Activated CD4-positive, alpha-beta T cell treated with anti-CD3 and anti-CD28 coated beads, Interleukin-2, amount 10 ng/mL, durations not matched to agents 7 days and 5 days (primary cell): ENCODE data around the gene CLEC2D. TPM values are rescaled to one million over a fixed set of nuclear protein-coding genes. Genes with fewer than 3 reads are reported as not detected.
A peak's percentile ranks its signal among the peaks of the same experiment; 100 is the strongest.
"Not testable (repeated sequence)": the region's sequence is repeated elsewhere in the genome, so short reads cannot be mapped to it uniquely, and the experiment has no call there.

Experiments used
- CTCF ChIA-PET: fragments of 350-600 bp; sonication (Branson Sonifier 250); formaldehyde crosslinking; loops from one replicate; lab custom pipeline; 2021; ENCODE audit warnings: antibody characterized with exemption; lab: Charles Lee
- POLR2A ChIA-PET: fragments of 350-600 bp; sonication (Branson Sonifier 250); formaldehyde crosslinking; loops from one replicate; lab custom pipeline; 2021; ENCODE audit warnings: antibody characterized with exemption; lab: Charles Lee
- DNase-seq: peaks from one replicate; pipeline ENCODE4 v3.0.0-alpha.2; 2020
- H3K27ac Mint-ChIP-seq: one replicate; pipeline ENCODE4 v1.8.0; 2021; ENCODE audit warnings: mild to moderate bottlenecking, moderate library complexity, mixed read lengths
- H3K27me3 Mint-ChIP-seq: one replicate; pipeline ENCODE4 v1.8.0; 2021; ENCODE audit warnings: mixed read lengths
- H3K36me3 Mint-ChIP-seq: one replicate; pipeline ENCODE4 v1.8.0; 2021; ENCODE audit warnings: low read depth, mixed read lengths
- H3K4me1 Mint-ChIP-seq: one replicate; pipeline ENCODE4 v1.8.0; 2021; ENCODE audit warnings: mixed read lengths
- H3K4me3 Mint-ChIP-seq: one replicate; pipeline ENCODE4 v1.8.0; 2021; ENCODE audit warnings: mild to moderate bottlenecking, moderate library complexity, mixed read lengths
- H3K9me3 Mint-ChIP-seq: one replicate; pipeline ENCODE4 v1.8.0; 2021; ENCODE audit warnings: mixed read lengths
- total RNA-seq, 2 experiments: library from RNA; stranded (reverse); gene quantifications; one replicate each; pipeline ENCODE4 v1.2.3, GENCODE V29; 2021

Gene CLEC2D
- total RNA-seq, 2 experiments from 2014 or later = 296 to 299 TPM

- no peak for DNase-seq
- H3K27me3 Mint-ChIP-seq = no peaks in the 10 kb centered on the region
- POLR2A ChIA-PET = interaction anchor here (0.6 kb wide), 1 partner anchor 59 kb away, joined by 3 read pairs; no protein-coding TSS in a partner anchor
- peak overlapping the region; percentile 21 for H3K4me3 Mint-ChIP-seq
- peak overlapping the region; percentile 88 for H3K27ac Mint-ChIP-seq
- CTCF ChIA-PET = interaction anchor here (1.4 kb wide), 1 partner anchor 29 kb away, joined by 3 read pairs; no protein-coding TSS in a partner anchor
- peaks cover 12% of the 10 kb centered on the region for H3K9me3 Mint-ChIP-seq
- peaks cover 60% of the 10 kb centered on the region for H3K4me1 Mint-ChIP-seq
- H3K36me3 Mint-ChIP-seq = peaks cover 27% of the 10 kb centered on the region
Observed at GRCh38 chr12:9736936-9737705, 67.6 kb downstream of the CLEC2D start.

- peaks cover 64% of the 10 kb centered on the region for H3K4me1 Mint-ChIP-seq
- H3K9me3 Mint-ChIP-seq = peaks cover 12% of the 10 kb centered on the region
- ChIA-PET POLR2A (interaction anchor here (0.6 kb wide), 1 partner anchor 21 kb away, joined by 3 read pairs; no protein-coding TSS in a partner anchor), CTCF (interaction anchor here (0.6 to 2.0 kb wide), 3 partner anchors 9 to 736 kb away, joined by 3 to 7 read pairs (median 5); no protein-coding TSS in a partner anchor)
- peaks cover 18% of the 10 kb centered on the region for H3K36me3 Mint-ChIP-seq
- not testable (repeated sequence) for H3K27me3 Mint-ChIP-seq, DNase-seq
- H3K27ac Mint-ChIP-seq = peak overlapping the region; percentile 80
- peak overlapping the region; percentile 26 for H3K4me3 Mint-ChIP-seq
Observed at GRCh38 chr12:9738905-9739304, 69.4 kb downstream of the CLEC2D start.

GRCh38 chr12:9739404-9740105 lies 70.0 kb downstream of the CLEC2D start:
- DNase-seq, POLR2A ChIA-PET, H3K27me3 Mint-ChIP-seq, H3K27ac Mint-ChIP-seq: not testable (repeated sequence)
- peaks cover 12% of the 10 kb centered on the region for H3K9me3 Mint-ChIP-seq
- CTCF ChIA-PET = interaction anchor here (0.6 to 2.0 kb wide), 2 partner anchors 10 to 736 kb away, joined by 5 to 7 read pairs; no protein-coding TSS in a partner anchor
- H3K4me1 Mint-ChIP-seq = peaks cover 71% of the 10 kb centered on the region
- H3K4me3 Mint-ChIP-seq = peak overlapping the region; percentile 26
- peaks cover 18% of the 10 kb centered on the region for H3K36me3 Mint-ChIP-seq

GRCh38 chr12:9740106-9740750 lies 70.7 kb downstream of the CLEC2D start:
- Mint-ChIP-seq H3K4me1 (peaks cover 77% of the 10 kb centered on the region), H3K27me3 (no peaks in the 10 kb centered on the region), H3K36me3 (peaks cover 20% of the 10 kb centered on the region), H3K9me3 (peaks cover 12% of the 10 kb centered on the region), H3K4me3 (peak overlapping the region; percentile 50), H3K27ac (peak overlapping the region; percentile 76)
- no peak for DNase-seq
- POLR2A ChIA-PET = no interaction called here
- CTCF ChIA-PET = interaction anchor here (1.0 kb wide), 1 partner anchor 10 kb away, joined by 3 read pairs; no protein-coding TSS in a partner anchor

GRCh38 chr12:9741726-9742125 lies 72.2 kb downstream of the CLEC2D start:
- H3K4me1 Mint-ChIP-seq = peaks cover 75% of the 10 kb centered on the region
- no peaks in the 10 kb centered on the region for H3K27me3 Mint-ChIP-seq
- ChIA-PET CTCF (interaction anchor here (1.2 to 2.9 kb wide), 10 partner anchors 8 to 165 kb away, joined by 3 to 32 read pairs (median 6); partner anchors contain the start of genes CLEC2B and CLECL1), POLR2A (interaction anchor here (1.5 kb wide), 1 partner anchor 94 kb away, joined by 8 read pairs; no protein-coding TSS in a partner anchor)
- peaks cover 20% of the 10 kb centered on the region for H3K36me3 Mint-ChIP-seq
- H3K27ac Mint-ChIP-seq = peak overlapping the region; percentile 95
- DNase-seq = peak; percentile 89
- H3K9me3 Mint-ChIP-seq = peaks cover 9% of the 10 kb centered on the region
- H3K4me3 Mint-ChIP-seq = peak overlapping the region; percentile 73

GRCh38 chr12:9742661-9743060 lies 73.1 kb downstream of the CLEC2D start:
- peak; percentile 60 for DNase-seq
- POLR2A ChIA-PET = interaction anchor here (0.6 to 1.5 kb wide), 7 partner anchors 18 to 153 kb away, joined by 3 to 8 read pairs (median 5); partner anchors contain the start of gene CD69
- Mint-ChIP-seq H3K27me3 (no peaks in the 10 kb centered on the region), H3K4me1 (peaks cover 73% of the 10 kb centered on the region), H3K4me3 (peak overlapping the region; percentile 73), H3K36me3 (peaks cover 20% of the 10 kb centered on the region), H3K9me3 (peaks cover 9% of the 10 kb centered on the region), H3K27ac (peak overlapping the region; percentile 95)
- CTCF ChIA-PET = interaction anchor here (0.7 to 2.9 kb wide), 40 partner anchors 9 to 412 kb away, joined by 3 to 32 read pairs (median 4); partner anchors contain the start of genes CD69, CLEC2B and CLECL1

- peaks cover 9% of the 10 kb centered on the region for H3K36me3 Mint-ChIP-seq
- CTCF ChIA-PET = interaction anchor here (1.1 kb wide), 1 partner anchor 69 kb away, joined by 3 read pairs; no protein-coding TSS in a partner anchor
- H3K9me3 Mint-ChIP-seq = peaks cover 3% of the 10 kb centered on the region
- no peak overlapping the region for H3K27ac Mint-ChIP-seq
- H3K4me3 Mint-ChIP-seq = no peak overlapping the region
- no peak for DNase-seq
- POLR2A ChIA-PET = no interaction called here
- H3K4me1 Mint-ChIP-seq = peaks cover 64% of the 10 kb centered on the region
- H3K27me3 Mint-ChIP-seq = no peaks in the 10 kb centered on the region
Observed at GRCh38 chr12:9745199-9745598, 75.7 kb downstream of the CLEC2D start.

Other genes starting within 250 kb of the CLEC2D start
- 1 to 10 TPM; 3.1 to 3.8 TPM for gene KLRB1, start 61.8 kb upstream of the CLEC2D start, total RNA-seq
- 1 to 10 TPM; 1.2 to 1.4 TPM for gene CLECL1, start 63.4 kb downstream of the CLEC2D start, total RNA-seq
- 10 to 100 TPM; 71.6 to 82.4 TPM for gene CD69, start 91.2 kb downstream of the CLEC2D start, total RNA-seq
- under 1 TPM; 0.19 to 0.20 TPM for gene KLRF1, start 157.8 kb downstream of the CLEC2D start, total RNA-seq
- gene CLEC2B, start 199.6 kb downstream of the CLEC2D start, total RNA-seq = 10 to 100 TPM; 53.7 to 61.4 TPM
- under 1 TPM in 1 of 2 experiments, not detected in 1; 0.29 TPM for gene KLRF2, start 211.8 kb downstream of the CLEC2D start, total RNA-seq